Right lobe of liver (tissue), 6 donors: Measurements from ENCODE around the gene CABP4. TPM values are rescaled to one million over a fixed set of nuclear protein-coding genes. Genes with fewer than 3 reads are reported as not detected.
"Not testable (repeated sequence)": the region's sequence is repeated elsewhere in the genome, so short reads cannot be mapped to it uniquely, and the experiment has no call there.

ENCODE experiments used
- ATAC-seq, 4 donors: fragments of 200-7000 bp; cut with Tn5 transposase; one replicate each; pipeline ENCODE4 v1.9.1; 2020; ENCODE audit warnings: mild to moderate bottlenecking in 4 of 4, moderate library complexity in 4 of 4
- DNase-seq, 3 donors: peaks; one replicate each; pipeline ENCODE4 v3.0.0-alpha.2; 2020
- H3K27ac ChIP-seq, 3 donors: fragments of 200-600 bp; one replicate each; pipeline ENCODE4 v1.8.0; 2022
- H3K27me3 ChIP-seq, 2 donors: fragments of 200-600 bp; one replicate each; pipeline ENCODE4 v1.8.0; 2022
- H3K36me3 ChIP-seq, 4 donors: fragments of 200-600 bp; sonication (generic) in 1 of 4; one replicate each; pipeline versions ENCODE4 v1.5.1 to v1.8.0; 2017 to 2022; ENCODE audit warnings: control low read depth in 1 of 4
- H3K4me1 ChIP-seq, 4 donors: fragments of 200-600 bp; sonication (generic) in 1 of 4; one replicate each; pipeline versions ENCODE4 v1.5.1 to v1.8.0; 2017 to 2022; ENCODE audit warnings: control low read depth in 1 of 4
- H3K4me3 ChIP-seq, 3 donors: fragments of 200-600 bp; one replicate each; pipeline ENCODE4 v1.8.0; 2022
- H3K9me3 ChIP-seq, 4 donors: fragments of 200-600 bp; sonication (generic) in 1 of 4; one replicate each; pipeline versions ENCODE4 v1.5.1 to v1.8.0; 2017 to 2022; ENCODE audit warnings: control low read depth in 1 of 4
- CTCF ChIP-seq, 4 donors: fragments of 200-600 bp in 3 of 4; fragments of 450-650 bp in 1 of 4; IDR thresholded peaks; one replicate each; pipeline versions ENCODE4 v1.5.1 to v1.8.0; 2016 to 2022; ENCODE audit warnings: antibody characterized with exemption in 4 of 4, mild to moderate bottlenecking in 2 of 4
- POLR2A ChIP-seq: fragments of 450-650 bp; IDR thresholded peaks from one replicate; pipeline ENCODE4 v1.6.1; 2017; ENCODE audit warnings: antibody characterized with exemption, mild to moderate bottlenecking
- WGBS: methylation state at CpG from one replicate; pipeline ENCODE4 v1.1.6; 2018; ENCODE audit warnings: low coverage, low lambda C conversion rate; ENCODE audit not compliant: insufficient coverage; ENCODE audit errors: missing lambda C conversion rate; 5-methylcytosine and 5-hydroxymethylcytosine counted together
- intact Hi-C, 2 donors: fragments of 100-400 bp; cut with DNase I; formaldehyde crosslinking; loops; one replicate each; pipeline versions ENCODE4 v1.11.2 to v1.14.1; 2022
- total RNA-seq, 6 experiments: library from RNA; depleted of rRNA in 2 of 6; stranded (reverse); fragments of >200 nt in 2 of 6; fragmentation: NEBNext Ultra II Directional in 3 of 6; extraction: Animal tissue kit (Norgen Biotek cat#: 25700) in 3 of 6; gene quantifications; one replicate each; pipeline versions ENCODE4 v1.1.0 to v1.2.4, GENCODE V29; 2016 to 2023
- donor health status: DM: no; HTN: yes; CAD: no.
- donor health status: DM: no; HTN: no; CAD: no.
- donor health status: DM: no; HTN: no; CAD: no.
- donor health status: DM: no; HTN: yes; CAD: no.
- donor health status: DM: no; HTN: yes; CAD: no.

The CABP4 gene
- total RNA-seq, 6 experiments from 2014 or later = 0.55 to 1.7 (median 1.2) TPM

DNA sequence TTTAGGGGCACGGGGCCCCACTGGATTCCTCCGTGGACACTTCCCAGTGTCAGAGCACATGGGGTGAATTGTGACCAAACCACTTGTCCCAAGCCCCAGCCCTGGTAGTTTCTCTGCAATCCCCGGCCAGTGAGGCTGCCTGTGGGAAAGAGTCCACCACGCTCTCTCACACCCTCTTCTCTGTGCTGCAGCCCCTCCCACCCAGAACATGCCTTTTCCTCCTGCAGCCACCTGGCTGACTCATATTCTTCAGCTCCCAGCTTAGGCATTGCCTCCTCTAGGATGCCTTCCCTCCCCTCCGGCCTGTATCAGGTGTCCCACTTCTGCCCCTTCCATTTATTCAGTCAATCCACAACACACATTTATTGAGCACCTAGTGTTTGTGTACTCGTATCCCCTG, 32.3 kb upstream of the CABP4 start:
- Histone ChIP-seq H3K27ac (no peak overlapping the region), H3K9me3 (no peaks in the 10 kb centered on the region), H3K4me3 (no peak overlapping the region), H3K36me3 (no peaks in the 10 kb centered on the region), H3K27me3 (no peaks in the 10 kb centered on the region), H3K4me1 (peaks cover 0 to 28% (median 11%) of the 10 kb centered on the region in 4 donors)
- TF ChIP-seq POLR2A (no peak), CTCF (IDR thresholded peaks at IDR 0.05) (no peak)
- DNase-seq (no peak), ATAC-seq (no peak)
- intact Hi-C loops = no loop called here
- 66% methylated on average over 5 of the region's 6 CpGs for WGBS

DNA sequence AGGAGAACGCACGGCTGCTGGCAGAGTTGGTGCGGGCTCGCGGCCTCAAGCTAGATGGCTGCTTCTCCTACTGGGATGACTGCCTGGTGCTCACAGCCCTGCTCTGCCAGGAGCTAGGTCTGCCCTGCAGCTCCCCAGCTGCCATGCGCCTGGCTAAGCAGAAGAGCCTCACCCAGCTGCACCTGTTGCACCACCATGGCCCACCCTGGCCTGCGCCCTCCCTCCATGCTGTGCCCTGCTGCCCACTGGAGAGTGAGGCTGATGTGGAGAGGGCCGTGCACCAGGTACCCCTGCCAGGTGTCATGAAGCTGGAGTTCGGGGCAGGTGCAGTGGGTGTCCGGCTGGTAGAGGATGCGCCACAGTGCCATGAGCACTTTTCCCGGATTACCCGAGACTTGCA, 31.7 kb upstream of the CABP4 start:
- ATAC-seq (no peak), DNase-seq (no peak)
- TF ChIP-seq CTCF (IDR thresholded peaks at IDR 0.05) (no peak), POLR2A (no peak)
- no peaks in the 10 kb centered on the region for H3K27me3 ChIP-seq
- peaks cover 0 to 26% (median 10%) of the 10 kb centered on the region in 4 donors for H3K4me1 ChIP-seq
- intact Hi-C loops = no loop called here
- no peaks in the 10 kb centered on the region for H3K36me3 ChIP-seq
- no peaks in the 10 kb centered on the region for H3K9me3 ChIP-seq
- no peak overlapping the region for H3K4me3 ChIP-seq
- H3K27ac ChIP-seq = no peak overlapping the region
- WGBS = 80% methylated on average over 1 of the region's 13 CpGs

DNA sequence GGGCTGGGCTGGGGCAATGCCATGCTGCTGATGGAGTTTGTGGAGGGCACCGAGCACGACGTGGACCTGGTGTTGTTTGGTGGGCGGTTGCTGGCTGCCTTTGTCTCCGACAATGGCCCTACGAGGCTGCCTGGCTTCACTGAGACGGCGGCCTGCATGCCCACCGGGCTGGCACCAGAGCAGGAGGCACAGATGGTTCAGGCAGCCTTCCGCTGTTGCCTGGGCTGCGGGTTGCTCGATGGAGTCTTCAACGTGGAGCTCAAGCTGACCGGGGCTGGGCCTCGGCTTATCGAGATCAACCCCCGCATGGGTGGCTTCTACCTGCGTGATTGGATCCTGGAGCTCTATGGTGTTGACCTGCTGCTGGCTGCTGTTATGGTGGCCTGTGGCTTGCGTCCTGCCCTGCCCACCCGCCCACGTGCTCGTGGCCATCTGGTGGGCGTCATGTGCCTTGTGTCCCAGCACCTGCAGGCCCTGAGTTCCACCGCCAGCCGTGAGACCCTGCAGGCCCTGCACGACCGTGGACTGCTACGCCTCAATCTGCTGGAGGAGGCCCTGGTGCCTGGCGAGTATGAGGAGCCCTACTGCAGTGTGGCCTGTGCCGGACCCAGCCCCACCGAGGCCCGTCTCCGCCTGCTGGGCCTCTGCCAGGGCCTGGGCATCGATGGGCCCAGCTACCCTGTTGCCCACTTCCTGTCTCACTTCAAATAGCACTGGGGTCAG, 31.1 kb upstream of the CABP4 start:
- TF ChIP-seq POLR2A (no peak), CTCF (IDR thresholded peaks at IDR 0.05) (no peak)
- ATAC-seq (no peak), DNase-seq (no peak)
- Histone ChIP-seq H3K4me1 (peaks cover 0 to 22% (median 7%) of the 10 kb centered on the region in 4 donors), H3K9me3 (no peaks in the 10 kb centered on the region), H3K27me3 (no peaks in the 10 kb centered on the region), H3K27ac (no peak overlapping the region), H3K4me3 (no peak overlapping the region), H3K36me3 (no peaks in the 10 kb centered on the region)
- WGBS = no CpG with 5 or more reads among the region's 34 CpGs
- intact Hi-C loops = no loop called here

- H3K4me3 ChIP-seq = peak overlapping the region; percentile 61 to 79 (median 74)
- peak; percentile 5 to 57 (median 46) for ATAC-seq
- H3K27me3 ChIP-seq, DNase-seq, intact Hi-C loops, H3K9me3 ChIP-seq: not testable (repeated sequence)
- H3K27ac ChIP-seq = peak overlapping the region; percentile 49 to 84 (median 78)
- peaks cover 0 to 19% (median 2%) of the 10 kb centered on the region in 4 donors for H3K4me1 ChIP-seq
- 52% methylated on average over 17 of the region's 19 CpGs for WGBS
- peaks cover 0 to 16% (median under 1%) of the 10 kb centered on the region in 4 donors for H3K36me3 ChIP-seq
These were observed 27.7 kb upstream of the CABP4 start for GRCh38 chr11:67427364-67427859.
